HG02610 (cell line): Measurements from ENCODE around the gene CCDC6.
"Not testable (repeated sequence)": the region's sequence is repeated elsewhere in the genome, so short reads cannot be mapped to it uniquely, and the experiment has no call there.

Experiments
- ATAC-seq: cut with Tn5 transposase; IDR thresholded peaks from one replicate; pipeline ENCODE4 v1.9.1; 2021; ENCODE audit warnings: mild to moderate bottlenecking, moderate library complexity; ENCODE audit not compliant: unreplicated experiment

Gene CCDC6

DNA sequence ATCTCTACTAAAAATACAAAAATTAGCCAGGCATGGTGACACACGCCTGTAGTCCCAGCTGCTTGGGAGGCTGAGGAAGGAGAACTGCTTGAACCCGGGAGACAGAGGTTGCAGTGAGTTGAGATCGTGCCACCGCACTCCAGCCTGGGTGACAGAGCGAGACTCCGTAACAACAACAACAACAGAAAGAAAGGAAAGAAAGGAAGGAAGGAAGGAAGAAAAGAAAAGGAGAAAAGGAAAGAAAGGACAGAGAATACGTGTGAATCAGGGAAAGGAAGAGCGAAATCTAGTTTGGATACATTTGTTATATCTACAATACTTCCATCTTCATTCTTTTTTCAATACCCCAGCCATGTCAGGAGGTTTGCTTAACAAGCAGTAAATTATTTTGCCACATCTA is 21.5 kb downstream of the CCDC6 start:
- not testable (repeated sequence) for ATAC-seq

GRCh38 chr10:59881640-59882039 is 24.7 kb downstream of the CCDC6 start:
- ATAC-seq, result no peak

DNA sequence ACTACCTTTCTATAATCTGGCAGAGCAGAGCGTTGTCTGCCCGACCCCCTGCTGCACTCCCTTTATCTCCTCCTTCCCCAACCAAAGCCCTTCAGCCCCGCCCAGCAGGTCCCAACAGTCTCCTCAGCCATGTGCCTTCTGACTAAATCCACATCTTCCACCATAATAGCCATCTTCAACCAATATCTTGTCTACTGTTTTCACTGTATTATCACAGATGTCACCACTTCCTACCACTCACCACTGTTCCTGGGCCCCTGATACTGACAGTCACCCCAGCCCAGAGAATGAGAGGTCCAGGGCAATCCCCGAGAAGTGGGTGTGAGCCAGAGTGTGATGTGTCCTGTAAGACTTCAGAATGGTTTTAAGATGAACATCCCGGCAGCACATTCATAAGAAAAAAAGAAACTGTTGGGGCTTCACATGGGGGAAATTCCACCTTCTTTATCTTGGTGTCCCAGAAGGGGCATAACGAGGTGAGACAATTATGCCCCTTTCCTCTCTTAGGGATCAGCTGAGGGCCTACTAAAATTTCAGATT is 25.3 kb downstream of the CCDC6 start:
- peak; percentile 87 for ATAC-seq

DNA sequence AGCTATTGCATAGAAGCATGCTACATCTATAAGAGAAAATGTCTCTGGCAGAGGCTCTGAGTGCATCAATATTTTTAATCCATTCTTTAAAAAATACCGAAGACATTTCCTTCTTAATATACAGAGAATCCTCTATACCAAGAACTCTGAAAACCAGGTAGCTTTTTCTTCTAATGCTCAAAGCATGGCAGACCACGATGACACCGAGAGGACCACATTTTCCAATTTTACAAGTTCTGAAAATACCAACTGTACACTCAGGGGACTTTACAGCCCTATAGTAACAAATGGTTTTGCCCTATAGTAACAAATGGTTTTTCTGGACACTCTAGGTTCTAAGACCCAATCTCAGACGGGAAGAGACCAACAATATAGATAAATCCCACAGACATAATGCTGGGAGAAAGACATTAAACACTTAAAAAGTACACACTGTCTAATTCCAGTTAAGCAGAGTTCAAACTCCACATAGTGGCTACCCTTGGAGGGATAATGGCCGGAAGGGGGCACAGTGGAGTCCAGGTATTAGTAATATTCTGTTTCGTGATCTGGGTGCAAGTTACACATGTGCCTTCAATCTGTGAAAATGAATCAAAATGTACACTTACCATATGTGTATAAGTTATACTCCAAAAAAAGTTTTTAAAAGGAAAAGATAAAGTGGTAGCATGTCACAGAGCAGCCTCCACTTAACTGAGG is 26.2 kb downstream of the CCDC6 start:
- ATAC-seq, result no peak

DNA sequence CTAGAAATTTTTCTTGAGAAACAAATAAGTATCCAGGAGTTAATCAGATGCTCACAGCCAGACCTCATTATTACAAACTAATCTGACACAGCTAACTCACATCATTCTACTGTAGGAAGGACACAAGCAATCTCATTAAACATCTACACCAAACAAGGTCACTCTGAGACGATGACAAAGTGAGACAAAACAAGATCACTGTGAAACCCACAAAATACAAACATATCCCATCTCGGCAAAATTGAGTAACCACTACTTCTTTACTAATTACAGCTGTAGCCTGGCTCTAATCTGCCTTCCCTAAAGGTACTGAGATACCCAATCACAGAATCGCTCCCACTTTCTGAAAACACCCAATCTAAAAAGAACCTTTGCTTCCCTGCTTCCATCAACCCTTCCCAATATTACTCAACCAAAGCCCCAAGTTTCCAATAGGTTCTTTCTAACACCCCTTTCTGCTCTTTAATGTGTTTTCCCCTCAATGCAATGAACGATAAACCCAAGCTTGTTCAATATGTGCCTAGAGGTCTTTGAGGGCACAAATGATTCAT is 26.9 kb downstream of the CCDC6 start:
- ATAC-seq, result peak; percentile 49

- no peak for ATAC-seq
These were observed 27.4 kb downstream of the CCDC6 start for GRCh38 chr10:59878915-59879314.

DNA sequence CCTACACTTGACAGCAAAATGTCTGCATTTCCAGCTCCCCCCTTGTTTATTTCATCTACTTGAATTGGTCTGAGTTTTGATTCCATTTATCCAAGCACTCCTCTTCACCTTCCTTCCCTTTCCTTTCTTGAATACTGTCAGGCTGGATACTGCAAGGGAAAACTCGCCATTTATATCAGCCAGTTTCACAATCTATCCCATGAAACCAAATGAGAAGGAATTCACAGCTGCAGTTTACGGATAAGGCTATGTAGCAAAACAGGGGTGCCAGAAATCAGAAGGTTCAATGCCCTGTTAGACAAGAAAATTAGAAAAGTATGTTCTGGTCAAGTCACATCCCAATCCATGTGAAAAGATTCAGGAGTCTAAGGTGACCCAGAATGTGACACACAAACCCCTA is 28.1 kb downstream of the CCDC6 start:
- ATAC-seq, result no peak

- ATAC-seq, result no peak
These were observed 29.1 kb downstream of the CCDC6 start for GRCh38 chr10:59877191-59877671.

- ATAC-seq, result no peak
These were observed 29.7 kb downstream of the CCDC6 start for GRCh38 chr10:59876695-59877094.

GRCh38 chr10:59876208-59876607 is 30.1 kb downstream of the CCDC6 start:
- ATAC-seq, result not testable (repeated sequence)

DNA sequence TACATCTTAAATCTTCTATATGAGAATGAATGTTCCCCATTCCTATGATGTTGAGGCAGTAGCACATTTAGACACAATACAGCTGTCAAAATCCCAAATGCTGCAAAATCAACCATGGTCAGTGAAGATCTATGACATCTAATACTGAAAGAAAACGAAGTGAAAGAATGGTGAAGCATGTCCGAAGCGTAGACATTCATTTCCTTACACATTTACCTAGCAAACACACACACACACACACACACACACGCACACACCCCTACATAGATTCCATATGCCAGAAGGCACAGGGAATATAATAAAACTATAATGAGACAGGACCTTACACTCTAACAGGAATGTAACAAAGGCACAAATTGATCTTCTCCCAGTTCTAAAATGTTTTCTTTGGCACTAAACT is 32.5 kb downstream of the CCDC6 start:
- ATAC-seq, result peak; percentile 76

- no peak for ATAC-seq
These were observed 33.4 kb downstream of the CCDC6 start for GRCh38 chr10:59872892-59873463.

DNA sequence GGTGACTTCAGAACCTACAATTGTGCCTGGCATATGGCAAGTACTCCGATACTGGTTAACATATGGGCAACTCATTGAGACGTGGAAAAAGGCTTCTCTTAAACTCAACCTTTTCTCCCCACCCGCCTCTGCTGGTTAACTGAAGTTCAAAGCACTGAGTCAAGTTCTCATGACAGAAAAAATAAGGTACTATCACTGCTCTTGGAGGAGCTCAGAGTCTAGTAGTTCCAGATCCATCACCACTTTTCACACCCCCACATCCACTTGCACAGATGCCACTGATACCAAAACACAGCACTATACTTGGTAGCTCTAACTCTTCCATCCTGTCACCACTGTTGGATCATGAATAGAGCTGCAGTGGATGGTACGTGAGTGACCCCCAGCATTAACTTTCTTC is 36.2 kb downstream of the CCDC6 start:
- no peak for ATAC-seq

DNA sequence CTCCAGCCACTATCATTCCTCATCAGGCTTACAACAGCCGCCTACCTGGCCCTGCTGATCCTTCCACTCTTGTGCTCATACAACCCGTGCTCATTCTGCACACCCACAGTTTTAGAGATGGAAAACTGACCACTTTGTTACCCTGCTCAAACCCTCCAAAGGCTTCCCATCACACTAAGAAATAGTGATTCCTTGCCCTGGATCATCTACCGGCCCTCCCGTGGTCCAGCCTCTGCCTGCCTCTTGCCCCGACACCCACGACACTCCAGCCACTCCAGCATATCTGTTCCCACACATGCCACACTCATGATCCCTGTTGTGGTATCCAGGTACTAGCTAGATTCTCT is 36.8 kb downstream of the CCDC6 start:
- no peak for ATAC-seq

DNA sequence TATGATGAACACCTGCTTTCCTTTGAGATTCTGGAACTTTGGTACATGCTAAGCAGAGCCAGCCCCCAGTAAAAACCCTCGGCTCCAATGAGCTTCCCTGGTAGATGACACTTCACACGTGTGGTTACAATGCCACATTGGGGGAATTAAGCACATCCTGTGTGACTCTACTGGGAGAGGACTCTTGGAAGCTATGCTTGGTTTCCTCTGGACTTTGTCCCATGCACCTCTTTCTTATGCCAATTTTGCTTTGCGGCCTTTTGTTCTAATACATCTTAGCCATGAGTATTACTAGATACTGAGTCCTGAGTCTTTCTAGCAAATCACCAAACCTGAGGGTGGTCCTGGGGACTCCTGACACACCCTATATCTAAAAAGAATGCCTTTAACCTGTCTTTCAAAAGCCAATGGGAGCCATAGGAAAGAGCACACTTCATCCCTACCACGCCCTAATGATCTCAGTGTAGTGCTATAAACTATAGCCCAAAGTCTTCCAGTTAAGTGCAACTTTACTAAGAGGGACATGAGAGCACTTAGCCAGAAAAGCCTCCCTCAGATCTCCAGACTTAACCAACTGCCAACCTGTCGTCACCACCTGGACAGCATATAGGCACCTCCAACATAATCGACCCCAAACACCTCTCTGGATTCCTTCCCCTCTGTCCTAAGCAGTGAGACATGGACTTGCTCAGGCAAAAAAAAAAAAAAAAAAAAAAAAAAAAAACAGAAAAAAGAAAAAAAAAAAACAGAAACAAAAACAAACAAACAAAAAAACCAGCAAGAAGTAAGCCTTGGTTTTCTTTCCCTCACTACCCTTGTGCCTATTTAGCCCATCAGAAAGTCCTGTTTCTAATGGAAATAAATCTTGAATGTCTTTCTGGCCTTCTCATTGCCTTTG is 37.4 kb downstream of the CCDC6 start:
- ATAC-seq, result no peak

DNA sequence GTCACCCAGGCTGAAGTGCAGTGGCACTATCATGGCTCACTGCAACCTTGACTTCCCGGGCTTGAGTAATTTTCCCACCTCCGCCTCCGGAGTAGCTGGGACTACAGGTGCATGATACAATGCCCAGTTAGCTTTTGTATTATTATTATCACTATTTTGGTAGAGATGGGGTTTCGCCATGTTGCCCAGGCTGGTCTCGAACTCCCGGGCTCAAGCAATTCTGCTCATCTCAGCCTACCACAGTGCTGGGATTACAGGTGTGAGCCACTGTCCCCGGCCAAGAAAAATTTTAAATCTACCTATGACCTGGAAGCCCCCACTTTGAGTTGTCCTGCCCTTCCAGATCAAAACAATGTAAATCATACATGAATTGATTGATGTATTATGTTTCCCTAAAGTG is 38.8 kb downstream of the CCDC6 start:
- ATAC-seq, result no peak

- peak; percentile 69 for ATAC-seq
These were observed 41.3 kb downstream of the CCDC6 start for GRCh38 chr10:59865101-59865500.

DNA sequence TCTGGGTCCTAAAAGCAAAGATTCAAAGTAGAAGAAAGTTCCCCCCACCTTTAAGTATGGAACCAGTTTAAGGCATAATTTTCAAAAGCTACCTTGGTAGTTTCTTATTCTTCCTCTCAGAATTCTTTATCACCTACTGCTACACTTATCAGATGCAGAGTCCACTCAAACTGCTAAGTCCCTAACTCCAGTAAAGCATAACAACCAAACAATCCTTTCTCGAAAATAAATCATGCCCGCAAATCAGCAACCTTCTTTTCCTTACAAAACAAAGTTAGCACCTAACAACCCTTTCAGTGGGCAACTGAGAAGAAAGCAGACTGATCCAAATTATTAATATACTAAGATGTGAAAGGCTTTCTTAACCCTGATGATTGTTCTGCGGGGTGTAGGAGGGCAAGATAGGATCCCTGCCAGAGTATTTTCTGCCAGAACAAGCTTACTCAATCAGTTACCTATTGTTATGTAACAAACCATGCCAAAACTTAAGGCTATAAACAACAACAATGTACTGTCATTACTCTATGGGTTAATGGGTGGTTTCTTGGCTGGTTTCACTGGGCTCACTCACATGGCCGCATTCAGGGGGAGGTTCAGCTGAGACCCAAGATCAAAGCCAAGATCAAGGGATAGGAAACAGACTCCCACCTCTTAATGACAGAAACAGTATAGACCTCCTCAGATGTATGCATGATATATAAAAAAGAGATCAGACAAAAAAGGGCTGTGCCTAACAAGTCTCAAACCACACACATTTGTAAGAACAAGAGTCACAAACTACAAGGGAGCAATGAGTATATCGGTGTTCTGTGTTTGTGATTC is 42.0 kb downstream of the CCDC6 start:
- ATAC-seq, result peak; percentile 70

DNA sequence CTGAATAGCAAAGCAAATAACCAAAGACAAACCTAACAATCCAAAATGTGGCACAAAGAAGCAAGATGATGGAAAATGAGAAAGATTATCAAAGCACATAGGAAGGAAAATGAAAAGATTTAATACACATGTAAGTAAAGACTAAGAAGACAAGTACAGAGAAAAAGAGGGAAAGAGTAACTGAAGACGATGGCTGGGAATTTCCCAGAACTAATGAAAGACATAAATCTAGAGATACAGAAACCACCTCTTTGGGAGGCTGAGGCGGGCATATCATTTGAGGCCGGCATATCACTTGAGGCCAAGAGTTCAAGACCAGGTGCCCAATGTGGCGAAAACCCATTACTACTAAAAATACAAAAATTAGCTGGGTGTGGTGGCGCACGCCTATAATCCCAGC is 46.8 kb downstream of the CCDC6 start:
- no peak for ATAC-seq

DNA sequence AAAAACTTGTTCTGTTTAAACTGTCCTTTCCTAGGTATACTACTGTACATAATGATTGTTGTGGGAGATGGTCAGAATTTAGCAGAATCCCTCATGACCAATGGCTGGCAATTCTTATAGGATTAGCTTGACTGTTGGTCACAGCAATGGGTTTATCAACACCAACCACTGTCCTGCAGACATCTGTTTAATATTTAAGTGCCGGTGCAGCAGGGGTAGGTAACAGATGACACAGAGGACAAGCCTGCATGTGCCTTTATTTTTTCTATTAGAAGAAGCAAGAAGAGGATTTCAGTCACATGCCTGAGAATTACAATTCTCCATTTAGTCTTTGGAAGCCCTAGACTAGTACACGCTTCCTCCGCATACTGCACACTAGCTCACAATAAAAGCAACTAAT is 48.4 kb downstream of the CCDC6 start:
- no peak for ATAC-seq
